ENCODE results near the gene C22orf31.
"Not testable (repeated sequence)": the region's sequence is repeated elsewhere in the genome, so short reads cannot be mapped to it uniquely, and the experiment has no call there.

Gene C22orf31

GRCh38 chr22:29055192-29055830, 6.3 kb downstream of the C22orf31 start:
- no peak for DNase-seq (ENCODE audit: low spot score)

- no peak for DNase-seq (ENCODE audit: low spot score)
Observed at GRCh38 chr22:29054251-29054767, 7.3 kb downstream of the C22orf31 start.

- no peak for DNase-seq (ENCODE audit: low spot score)
Observed at GRCh38 chr22:29053048-29053702, 8.5 kb downstream of the C22orf31 start.

GRCh38 chr22:29050457-29050856, 11.2 kb downstream of the C22orf31 start:
- DNase-seq (ENCODE audit: low spot score) = no peak

- DNase-seq (ENCODE audit: low spot score) = no peak
Observed at GRCh38 chr22:29049655-29050263, 11.9 kb downstream of the C22orf31 start.

- no peak for DNase-seq (ENCODE audit: low spot score)
Observed at GRCh38 chr22:29048822-29049654, 12.6 kb downstream of the C22orf31 start.

- no peak for DNase-seq (ENCODE audit: low spot score)
Observed at GRCh38 chr22:29044657-29045176, 16.9 kb downstream of the C22orf31 start.

- no peak for DNase-seq (ENCODE audit: low spot score)
Observed at GRCh38 chr22:29043906-29044575, 17.6 kb downstream of the C22orf31 start.

- DNase-seq (ENCODE audit: low spot score) = no peak
Observed at GRCh38 chr22:29041408-29041807, 20.2 kb downstream of the C22orf31 start.

- peak; percentile 79 for DNase-seq (ENCODE audit: low spot score)
Observed at GRCh38 chr22:29040385-29041275, 21.0 kb downstream of the C22orf31 start.

- DNase-seq (ENCODE audit: low spot score) = not testable (repeated sequence)
Observed at GRCh38 chr22:29039684-29040083, 21.9 kb downstream of the C22orf31 start.

- DNase-seq (ENCODE audit: low spot score) = no peak
Observed at GRCh38 chr22:29039148-29039547, 22.5 kb downstream of the C22orf31 start.

- no peak for DNase-seq (ENCODE audit: low spot score)
Observed at GRCh38 chr22:29037340-29037932, 24.2 kb downstream of the C22orf31 start.

- no peak for DNase-seq (ENCODE audit: low spot score)
Observed at GRCh38 chr22:29032584-29032983, 29.0 kb downstream of the C22orf31 start.

GRCh38 chr22:29032014-29032475, 29.6 kb downstream of the C22orf31 start:
- DNase-seq (ENCODE audit: low spot score) = no peak

GRCh38 chr22:29031227-29032011, 30.2 kb downstream of the C22orf31 start:
- no peak for DNase-seq (ENCODE audit: low spot score)

- no peak for DNase-seq (ENCODE audit: low spot score)
Observed at GRCh38 chr22:29030618-29031226, 30.9 kb downstream of the C22orf31 start.

GRCh38 chr22:29030016-29030617, 31.5 kb downstream of the C22orf31 start:
- no peak for DNase-seq (ENCODE audit: low spot score)

All from hematopoietic multipotent progenitor cell treated with erythropoietin and hydrocortisone succinate and interleukin-3 and kit ligand, for 17 days (in vitro differentiated cells).